OCI-LY7 (cell line): ENCODE results near the gene ASXL2. TPM values are rescaled to one million over a fixed set of nuclear protein-coding genes. Genes with fewer than 3 reads are reported as not detected.

Experiments used
- BruUV-seq: library from RNA; stranded (reverse); fragments of 400-500 nt; replicated peaks from 2 replicates; lab custom pipeline; 2021; lab: Mats Ljungman, UMichigan
- CTCF ChIA-PET: fragments of 300-600 bp; sonication (Branson Sonifier 250); formaldehyde crosslinking; loops from one replicate; lab custom pipeline; 2022; ENCODE audit warnings: antibody characterized with exemption; ENCODE audit not compliant: unreplicated experiment; lab: Charles Lee
- POLR2A ChIA-PET: fragments of 300-600 bp; sonication (Branson Sonifier 250); formaldehyde crosslinking; loops from one replicate; lab custom pipeline; 2022; ENCODE audit warnings: antibody characterized with exemption; lab: Charles Lee
- DNase-seq: peaks from one replicate; pipeline ENCODE4 v3.0.0-alpha.2; 2015; ENCODE audit warnings: low spot score
- H2AFZ ChIP-seq: fragments of 200-600 bp; sonication (generic), shearing (Covaris generic); 2 replicates; pipeline ENCODE4 v1.6.1; 2014; ENCODE audit warnings: mild to moderate bottlenecking, antibody characterized with exemption, low read length, moderate library complexity
- H3K27ac ChIP-seq: fragments of 200-600 bp; sonication (generic); 2 replicates; pipeline ENCODE4 v1.5.1; 2014; ENCODE audit warnings: mixed run types, low read depth, mild to moderate bottlenecking, moderate library complexity, low read length, inconsistent platforms; ENCODE audit not compliant: poor library complexity, severe bottlenecking
- H3K36me3 ChIP-seq: fragments of 200-600 bp; sonication (generic); 2 replicates; pipeline ENCODE4 v1.6.1; 2014; ENCODE audit warnings: mild to moderate bottlenecking, antibody characterized with exemption, low read length, moderate library complexity, mixed read lengths; ENCODE audit not compliant: insufficient read depth
- H3K4me1 ChIP-seq: fragments of 200-600 bp; sonication (generic); 2 replicates; pipeline ENCODE4 v1.5.1; 2014; ENCODE audit warnings: mild to moderate bottlenecking, low read length; ENCODE audit not compliant: insufficient read depth, poor library complexity, severe bottlenecking
- H3K4me2 ChIP-seq: fragments of 200-600 bp; sonication (generic); 2 replicates; pipeline ENCODE4 v1.6.1; 2014; ENCODE audit warnings: mild to moderate bottlenecking, low read length
- H3K4me3 ChIP-seq: fragments of 200-600 bp; sonication (generic); 2 replicates; pipeline ENCODE4 v1.5.1; 2014; ENCODE audit warnings: mild to moderate bottlenecking, low read depth, low read length; ENCODE audit not compliant: poor library complexity, severe bottlenecking
- H3K79me2 ChIP-seq: fragments of 200-600 bp; sonication (generic); 2 replicates; pipeline ENCODE4 v1.6.1; 2016; ENCODE audit warnings: low read depth, mild to moderate bottlenecking, low read length, moderate library complexity, mixed read lengths; ENCODE audit not compliant: insufficient read depth
- H3K9me2 ChIP-seq: fragments of 200-600 bp; sonication (generic); 2 replicates; pipeline ENCODE4 v1.6.1; 2016; ENCODE audit warnings: mild to moderate bottlenecking, low read length, mixed read lengths; ENCODE audit not compliant: insufficient read depth
- H3K9me3 ChIP-seq: fragments of 200-600 bp; sonication (generic); 2 replicates; pipeline ENCODE4 v1.6.1; 2014; ENCODE audit warnings: mild to moderate bottlenecking, mixed run types, low read length, mixed read lengths
- H4K20me1 ChIP-seq: fragments of 200-600 bp; sonication (generic); 2 replicates; pipeline ENCODE4 v1.6.1; 2014; ENCODE audit warnings: mild to moderate bottlenecking, antibody characterized with exemption, low read length, moderate library complexity, mixed read lengths; ENCODE audit not compliant: insufficient read depth
- EZH2phosphoT487 ChIP-seq: fragments of 200-600 bp; sonication (generic); IDR thresholded peaks from 2 replicates; pipeline ENCODE4 v1.6.1; 2018; ENCODE audit warnings: low read depth, borderline replicate concordance, mild to moderate bottlenecking, mixed run types, antibody characterized with exemption, low read length, moderate library complexity, mixed read lengths
- intact Hi-C: fragments of 100-400 bp; cut with micrococcal nuclease; formaldehyde crosslinking; loops from one replicate; pipeline ENCODE4 v1.10.0; 2022; ENCODE audit not compliant: unreplicated experiment
- total RNA-seq, 2 experiments: library from RNA; depleted of rRNA in 1 of 2; stranded (reverse); fragments of >200 nt in 1 of 2; shearing (Covaris generic) in 1 of 2; gene quantifications; 2 replicates each; pipeline ENCODE4 v1.2.3, GENCODE V29; 2014 to 2022
- TF ChIP-seq, protein P1 (sequence below): fragments of 200-600 bp; sonication (generic); conservative IDR thresholded peaks from 2 replicates; pipeline ENCODE4 v1.5.1; 2014; ENCODE audit warnings: mild to moderate bottlenecking, antibody characterized with exemption, low read length, moderate library complexity, mixed read lengths

ASXL2 gene
- total RNA-seq, 2 experiments from 2014 or later = 12.4 to 31.8 TPM

DNA sequence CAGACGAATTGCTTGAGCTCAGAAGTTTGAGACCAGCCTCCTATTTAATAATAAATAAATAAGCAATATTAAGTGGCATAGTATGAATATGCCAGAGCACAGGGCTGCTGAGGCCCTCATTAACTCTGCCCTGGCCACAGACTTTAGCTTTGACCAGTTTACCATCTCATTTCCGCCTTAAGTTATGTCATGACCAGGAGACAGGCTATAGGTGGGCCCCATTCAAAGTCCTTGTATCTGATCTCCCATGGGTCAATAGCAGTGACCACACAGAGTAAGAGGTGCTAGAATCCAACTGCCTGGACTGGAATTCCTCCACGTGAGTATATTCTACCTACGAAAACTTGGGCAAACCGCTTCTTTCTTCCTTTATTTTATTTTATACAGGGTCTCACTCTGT lies 13.4 kb upstream of the ASXL2 start:
- ChIA-PET POLR2A (interaction anchor here (0.6 to 4.4 kb wide), 2 partner anchors 12 to 210 kb away, joined by 3 to 26 read pairs; partner anchors contain the start of gene ASXL2), CTCF (no interaction called here)
- Histone ChIP-seq H3K4me1 (no peaks in the 10 kb centered on the region), H3K27ac (no peak overlapping the region), H2AFZ (no peak overlapping the region), H3K4me3 (no peak overlapping the region), H3K9me3 (no peaks in the 10 kb centered on the region), H3K36me3 (no peaks in the 10 kb centered on the region), H3K79me2 (no peaks in the 10 kb centered on the region), H3K9me2 (no peaks in the 10 kb centered on the region), H4K20me1 (no peaks in the 10 kb centered on the region), H3K4me2 (no peak overlapping the region)
- intact Hi-C loops = no loop called here
- no peak for DNase-seq
- no TSS peak for BruUV-seq
- TF ChIP-seq EZH2phosphoT487 = no peak
- TF ChIP-seq, protein P1, sequence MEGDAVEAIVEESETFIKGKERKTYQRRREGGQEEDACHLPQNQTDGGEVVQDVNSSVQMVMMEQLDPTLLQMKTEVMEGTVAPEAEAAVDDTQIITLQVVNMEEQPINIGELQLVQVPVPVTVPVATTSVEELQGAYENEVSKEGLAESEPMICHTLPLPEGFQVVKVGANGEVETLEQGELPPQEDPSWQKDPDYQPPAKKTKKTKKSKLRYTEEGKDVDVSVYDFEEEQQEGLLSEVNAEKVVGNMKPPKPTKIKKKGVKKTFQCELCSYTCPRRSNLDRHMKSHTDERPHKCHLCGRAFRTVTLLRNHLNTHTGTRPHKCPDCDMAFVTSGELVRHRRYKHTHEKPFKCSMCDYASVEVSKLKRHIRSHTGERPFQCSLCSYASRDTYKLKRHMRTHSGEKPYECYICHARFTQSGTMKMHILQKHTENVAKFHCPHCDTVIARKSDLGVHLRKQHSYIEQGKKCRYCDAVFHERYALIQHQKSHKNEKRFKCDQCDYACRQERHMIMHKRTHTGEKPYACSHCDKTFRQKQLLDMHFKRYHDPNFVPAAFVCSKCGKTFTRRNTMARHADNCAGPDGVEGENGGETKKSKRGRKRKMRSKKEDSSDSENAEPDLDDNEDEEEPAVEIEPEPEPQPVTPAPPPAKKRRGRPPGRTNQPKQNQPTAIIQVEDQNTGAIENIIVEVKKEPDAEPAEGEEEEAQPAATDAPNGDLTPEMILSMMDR = no peak

DNA sequence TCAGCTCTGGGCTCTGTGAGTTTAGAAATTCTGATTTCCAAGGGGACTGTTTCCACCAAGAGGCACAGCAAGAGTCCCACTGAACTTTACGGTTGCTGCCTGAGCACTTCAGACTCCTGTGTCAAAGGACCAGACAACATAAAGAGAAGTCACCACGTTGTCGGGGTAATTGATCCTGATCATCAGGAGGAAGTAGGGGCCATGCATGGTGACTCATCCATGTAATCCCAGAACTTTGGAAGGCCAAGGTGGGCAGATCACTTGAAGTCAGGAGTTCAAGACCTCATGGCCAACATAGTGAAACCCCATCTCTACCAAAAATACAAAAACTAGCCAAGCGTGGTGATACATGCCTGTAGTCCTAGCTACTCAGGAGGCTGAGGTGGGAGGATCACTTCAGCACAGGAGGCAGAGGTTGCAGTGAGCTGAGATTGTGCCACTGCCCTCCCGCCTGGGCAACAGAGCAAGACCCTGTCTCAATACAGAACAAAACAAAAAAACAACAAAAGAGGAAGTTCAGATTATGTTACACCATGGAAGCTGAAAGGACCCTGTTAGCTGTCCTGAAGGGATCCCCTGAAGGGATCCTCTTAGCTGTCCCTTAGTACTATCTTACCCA lies 9.4 kb upstream of the ASXL2 start:
- DNase-seq = no peak
- Histone ChIP-seq H3K79me2 (no peaks in the 10 kb centered on the region), H2AFZ (no peak overlapping the region), H3K36me3 (no peaks in the 10 kb centered on the region), H3K9me3 (no peaks in the 10 kb centered on the region), H4K20me1 (no peaks in the 10 kb centered on the region), H3K4me3 (no peak overlapping the region), H3K9me2 (no peaks in the 10 kb centered on the region), H3K4me2 (no peak overlapping the region), H3K4me1 (no peaks in the 10 kb centered on the region), H3K27ac (no peak overlapping the region)
- no TSS peak for BruUV-seq
- ChIA-PET CTCF (no interaction called here), POLR2A (interaction anchor here (4.4 kb wide), 1 partner anchor 8 kb away, joined by 26 read pairs; the partner anchor contains the start of gene ASXL2)
- intact Hi-C loops = no loop called here
- no peak for TF ChIP-seq EZH2phosphoT487
- TF ChIP-seq, protein P1 = no peak

DNA sequence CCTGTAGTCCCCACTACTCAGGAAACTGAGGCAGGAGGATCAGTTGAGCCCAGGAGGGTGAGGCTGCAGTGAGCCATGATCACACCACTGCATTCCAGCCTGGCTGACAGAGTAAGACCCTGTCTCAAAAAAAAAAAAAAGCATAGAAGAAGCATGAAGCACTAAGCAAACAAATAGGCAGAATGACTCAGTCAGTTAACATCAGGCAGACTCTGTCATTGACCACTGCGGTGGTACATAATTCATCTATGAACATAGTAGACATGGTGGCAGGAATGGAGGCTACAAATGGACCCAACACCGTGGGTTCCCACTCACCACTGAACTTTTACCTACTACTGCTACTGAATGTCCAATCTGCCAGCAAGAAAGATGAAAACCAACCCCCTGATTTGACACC lies 7.6 kb upstream of the ASXL2 start:
- ChIA-PET POLR2A (interaction anchor here (1.7 kb wide), 1 partner anchor 9 kb away, joined by 5 read pairs; no protein-coding TSS in a partner anchor), CTCF (no interaction called here)
- Histone ChIP-seq H3K4me2 (no peak overlapping the region), H3K36me3 (no peaks in the 10 kb centered on the region), H3K9me2 (no peaks in the 10 kb centered on the region), H3K27ac (no peak overlapping the region), H3K9me3 (no peaks in the 10 kb centered on the region), H3K4me1 (no peaks in the 10 kb centered on the region), H4K20me1 (no peaks in the 10 kb centered on the region), H3K4me3 (no peak overlapping the region), H3K79me2 (no peaks in the 10 kb centered on the region), H2AFZ (no peak overlapping the region)
- TF ChIP-seq, protein P1 = no peak
- TF ChIP-seq EZH2phosphoT487 = no peak
- BruUV-seq = no TSS peak
- DNase-seq = no peak
- intact Hi-C loops = no loop called here
